Upper lobe of left lung (tissue), 6 donors: ENCODE results near the gene RUNX1. TPM values are rescaled to one million over a fixed set of nuclear protein-coding genes. Genes with fewer than 3 reads are reported as not detected.
A peak's percentile ranks its signal among the peaks of the same experiment; 100 is the strongest.

Source experiments
- ATAC-seq, 2 donors: fragments of 200-7000 bp; cut with Tn5 transposase; one replicate each; pipeline ENCODE4 v1.9.1; 2022; ENCODE audit warnings: mild to moderate bottlenecking in 2 of 2, moderate library complexity in 2 of 2; ENCODE audit not compliant: low FRiP score in 2 of 2
- DNase-seq, 2 donors: peaks; one replicate each; pipeline ENCODE4 v3.0.0-alpha.2; 2019 to 2020
- H3K27ac ChIP-seq, 4 donors: fragments of 200-600 bp; sonication (generic); one replicate each; pipeline ENCODE4 v1.5.1; 2016 to 2019
- H3K27me3 ChIP-seq, 4 donors: fragments of 200-600 bp; sonication (generic); one replicate each; pipeline ENCODE4 v1.5.1; 2017 to 2019
- H3K36me3 ChIP-seq, 4 donors: fragments of 200-600 bp; sonication (generic); one replicate each; pipeline ENCODE4 v1.5.1; 2016 to 2019
- H3K4me1 ChIP-seq, 4 donors: fragments of 200-600 bp; sonication (generic); one replicate each; pipeline ENCODE4 v1.5.1; 2018 to 2019
- H3K4me3 ChIP-seq, 4 donors: fragments of 200-600 bp; sonication (generic); one replicate each; pipeline ENCODE4 v1.5.1; 2017 to 2019; ENCODE audit warnings: mild to moderate bottlenecking in 2 of 4, moderate library complexity in 1 of 4
- H3K9me3 ChIP-seq, 4 donors: fragments of 200-600 bp; sonication (generic); one replicate each; pipeline ENCODE4 v1.5.1; 2018 to 2019
- EP300 ChIP-seq, 4 donors: sonication (generic); formaldehyde crosslinking; IDR thresholded peaks; one replicate each; pipeline ENCODE4 v1.5.1; 2017; ENCODE audit warnings: antibody characterized with exemption in 4 of 4, control low read depth in 2 of 4
- POLR2A ChIP-seq, 4 donors: fragments of 450-650 bp; IDR thresholded peaks; one replicate each; pipeline ENCODE4 v1.5.1; 2016 to 2017; ENCODE audit warnings: antibody characterized with exemption in 4 of 4, mild to moderate bottlenecking in 2 of 4
- POLR2AphosphoS5 ChIP-seq, 2 donors: sonication (generic); formaldehyde crosslinking; IDR thresholded peaks; one replicate each; pipeline ENCODE4 v1.5.1; 2017; ENCODE audit warnings: antibody characterized with exemption in 2 of 2
- WGBS, 2 donors: methylation state at CpG; one replicate each; pipeline ENCODE4 v1.1.5; 2017 to 2018; 5-methylcytosine and 5-hydroxymethylcytosine counted together
- total RNA-seq, 6 donors: library from RNA; depleted of rRNA in 4 of 6; stranded (reverse); fragments of >200 nt in 4 of 6; gene quantifications; one replicate each; pipeline versions ENCODE4 v1.1.0 to v1.2.1, GENCODE V29; 2016 to 2021
- TF ChIP-seq, protein P1 (sequence below), 6 experiments: fragments of 450-650 bp in 4 of 6; fragments of 200-600 bp in 2 of 6; sonication (generic) in 2 of 6; IDR thresholded peaks; one replicate each; pipeline ENCODE4 v1.5.1; 2016 to 2019; ENCODE audit warnings: antibody characterized with exemption in 6 of 6
- donor health status: DM: no; HTN: no; CAD: no; lungs with moderate emphysema.
- donor health status: DM: no; HTN: yes; CAD: no; lungs with severe emphysema.

The RUNX1 gene
- total RNA-seq, 6 donors from 2014 or later, result 62.2 to 252 (median 98.2) TPM

DNA sequence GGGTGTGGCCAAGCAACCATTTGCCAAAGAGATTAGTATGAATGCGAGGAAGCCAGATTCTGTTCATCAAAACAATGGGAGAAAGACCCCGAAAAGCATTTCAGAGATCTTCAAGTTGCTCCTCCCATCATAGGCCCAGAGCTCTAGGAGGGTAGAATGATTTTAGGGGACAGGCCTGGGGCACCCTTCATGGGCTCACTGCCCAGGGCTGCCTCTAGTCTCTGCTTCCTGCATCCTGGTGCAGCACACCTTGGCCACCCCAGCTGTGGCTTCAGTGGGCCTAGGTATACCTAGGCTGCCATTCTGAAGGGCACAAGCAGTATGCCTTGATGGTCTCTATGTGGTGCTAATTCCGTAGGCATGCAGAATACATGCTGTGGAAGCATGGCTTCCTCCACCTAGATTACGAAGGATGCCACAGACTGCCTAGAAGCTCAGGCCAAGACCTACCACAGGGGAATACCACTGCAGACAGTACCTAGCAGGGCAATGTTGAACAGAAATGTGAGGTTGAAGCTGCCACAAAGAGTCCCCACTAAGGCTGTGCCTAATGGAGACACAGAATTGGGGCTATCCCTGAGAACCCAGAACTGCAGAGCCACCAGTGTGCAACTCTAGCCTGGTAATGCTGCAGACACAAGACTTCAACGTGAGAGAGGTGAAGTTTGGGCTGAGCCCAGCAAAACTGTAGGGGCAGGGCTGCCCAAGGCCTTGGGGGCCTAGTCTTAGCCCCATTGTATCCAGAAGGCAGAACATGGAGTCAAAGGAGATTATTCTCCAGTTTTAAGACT lies 221.5 kb downstream of the RUNX1 start:
- Histone ChIP-seq H3K27ac (peak overlapping the region; percentile 28 to 76 (median 56)), H3K9me3 (no peaks in the 10 kb centered on the region), H3K4me3 (no peak overlapping the region), H3K4me1 (peaks cover 4 to 11% (median 6%) of the 10 kb centered on the region in 4 donors), H3K27me3 (no peaks in the 10 kb centered on the region), H3K36me3 (peaks cover 3 to 38% (median 14%) of the 10 kb centered on the region in 4 donors)
- 89 to 92% methylated on average over 5 of the region's 5 CpGs for WGBS, 2 donors
- ATAC-seq (peak in 1 of 2 donors; percentile 5), DNase-seq (peak in 1 of 2 donors; percentile 15)
- no peak for TF ChIP-seq POLR2AphosphoS5 (IDR thresholded peaks at IDR 0.05)
- TF ChIP-seq EP300 (IDR thresholded peaks at IDR 0.05), result no peak
- TF ChIP-seq, protein P1, sequence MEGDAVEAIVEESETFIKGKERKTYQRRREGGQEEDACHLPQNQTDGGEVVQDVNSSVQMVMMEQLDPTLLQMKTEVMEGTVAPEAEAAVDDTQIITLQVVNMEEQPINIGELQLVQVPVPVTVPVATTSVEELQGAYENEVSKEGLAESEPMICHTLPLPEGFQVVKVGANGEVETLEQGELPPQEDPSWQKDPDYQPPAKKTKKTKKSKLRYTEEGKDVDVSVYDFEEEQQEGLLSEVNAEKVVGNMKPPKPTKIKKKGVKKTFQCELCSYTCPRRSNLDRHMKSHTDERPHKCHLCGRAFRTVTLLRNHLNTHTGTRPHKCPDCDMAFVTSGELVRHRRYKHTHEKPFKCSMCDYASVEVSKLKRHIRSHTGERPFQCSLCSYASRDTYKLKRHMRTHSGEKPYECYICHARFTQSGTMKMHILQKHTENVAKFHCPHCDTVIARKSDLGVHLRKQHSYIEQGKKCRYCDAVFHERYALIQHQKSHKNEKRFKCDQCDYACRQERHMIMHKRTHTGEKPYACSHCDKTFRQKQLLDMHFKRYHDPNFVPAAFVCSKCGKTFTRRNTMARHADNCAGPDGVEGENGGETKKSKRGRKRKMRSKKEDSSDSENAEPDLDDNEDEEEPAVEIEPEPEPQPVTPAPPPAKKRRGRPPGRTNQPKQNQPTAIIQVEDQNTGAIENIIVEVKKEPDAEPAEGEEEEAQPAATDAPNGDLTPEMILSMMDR (IDR thresholded peaks at IDR 0.05), result no peak
- TF ChIP-seq POLR2A (IDR thresholded peaks at IDR 0.05), result no peak

DNA sequence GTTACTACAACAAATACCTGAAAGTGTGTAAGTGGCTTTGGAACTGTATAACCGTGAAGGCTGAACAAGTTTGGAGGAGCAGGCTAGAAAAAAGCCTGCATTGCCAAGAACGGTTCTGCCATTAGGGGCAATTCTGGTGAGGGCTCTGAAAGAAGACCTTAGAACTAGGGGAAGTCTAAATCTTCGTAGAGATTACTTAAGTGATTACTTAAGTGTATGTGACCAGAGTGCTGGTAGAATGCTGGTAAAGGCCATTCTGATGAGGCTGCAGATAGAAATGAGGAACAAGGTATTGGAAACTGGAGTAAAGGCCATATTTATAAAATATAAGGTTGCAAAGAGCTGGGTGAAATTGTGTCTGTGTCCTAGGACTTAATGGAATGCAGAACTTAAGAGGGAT lies 222.3 kb downstream of the RUNX1 start:
- Histone ChIP-seq H3K27ac (peak overlapping the region; percentile 39 to 76 (median 56)), H3K4me1 (peaks cover 4 to 11% (median 6%) of the 10 kb centered on the region in 4 donors), H3K27me3 (no peaks in the 10 kb centered on the region), H3K9me3 (no peaks in the 10 kb centered on the region), H3K4me3 (no peak overlapping the region), H3K36me3 (peaks cover 3 to 42% (median 14%) of the 10 kb centered on the region in 4 donors)
- ATAC-seq, result peak in 1 of 2 donors; percentile 59
- peak in 1 of 2 donors; percentile 14 for DNase-seq
- TF ChIP-seq EP300 (IDR thresholded peaks at IDR 0.05) (peak in 1 of 4 donors; percentile 31), POLR2AphosphoS5 (IDR thresholded peaks at IDR 0.05) (no peak), POLR2A (IDR thresholded peaks at IDR 0.05) (peak in 1 of 4 donors; percentile 27)
- TF ChIP-seq, protein P1 (IDR thresholded peaks at IDR 0.05), result peak in 1 of 6 experiments; percentile 6
- 75 to 77% methylated on average over 3 of the region's 3 CpGs for WGBS, 2 donors

DNA sequence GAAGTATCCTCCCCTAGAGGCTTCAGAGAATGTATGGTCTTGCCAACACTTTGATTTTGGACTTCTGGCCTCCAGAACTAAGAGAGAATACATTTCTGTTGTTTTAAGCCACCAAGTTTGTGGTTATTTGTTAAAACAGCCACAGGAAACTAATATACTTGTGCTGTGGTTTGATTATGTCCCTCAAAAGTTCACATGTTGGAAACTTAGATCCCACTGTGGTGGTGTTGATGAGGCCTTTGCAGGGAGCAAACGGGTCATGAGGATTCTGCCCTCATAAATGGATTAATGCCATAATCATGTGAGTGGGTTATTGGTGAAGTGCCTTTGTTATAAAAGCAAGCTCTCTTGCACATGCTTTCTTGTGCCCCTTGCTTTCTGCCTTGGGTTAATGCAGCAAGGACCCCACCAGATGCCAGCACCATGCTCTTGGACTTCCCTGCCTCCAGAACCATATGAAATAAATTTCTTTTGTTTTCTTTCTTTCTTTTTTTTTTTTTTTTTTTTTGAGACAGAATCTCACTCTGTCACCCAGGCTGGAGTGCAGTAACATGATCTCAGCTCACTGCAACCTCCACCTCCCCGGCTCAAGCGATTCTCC lies 223.1 kb downstream of the RUNX1 start:
- no peaks in the 10 kb centered on the region for H3K9me3 ChIP-seq
- WGBS, 2 donors, result 86 to 89% methylated on average over 3 of the region's 3 CpGs
- peak overlapping the region in 1 of 4 donors; percentile 9 for H3K27ac ChIP-seq
- H3K4me1 ChIP-seq, result peaks cover 1 to 11% (median 4%) of the 10 kb centered on the region in 4 donors
- TF ChIP-seq POLR2AphosphoS5 (IDR thresholded peaks at IDR 0.05), result no peak
- no peak for TF ChIP-seq POLR2A (IDR thresholded peaks at IDR 0.05)
- TF ChIP-seq, protein P1 (IDR thresholded peaks at IDR 0.05), result no peak
- no peak for TF ChIP-seq EP300 (IDR thresholded peaks at IDR 0.05)
- H3K27me3 ChIP-seq, result no peaks in the 10 kb centered on the region
- ATAC-seq (no peak), DNase-seq (no peak)
- H3K4me3 ChIP-seq, result no peak overlapping the region
- H3K36me3 ChIP-seq, result peaks cover 3 to 49% (median 17%) of the 10 kb centered on the region in 4 donors

DNA sequence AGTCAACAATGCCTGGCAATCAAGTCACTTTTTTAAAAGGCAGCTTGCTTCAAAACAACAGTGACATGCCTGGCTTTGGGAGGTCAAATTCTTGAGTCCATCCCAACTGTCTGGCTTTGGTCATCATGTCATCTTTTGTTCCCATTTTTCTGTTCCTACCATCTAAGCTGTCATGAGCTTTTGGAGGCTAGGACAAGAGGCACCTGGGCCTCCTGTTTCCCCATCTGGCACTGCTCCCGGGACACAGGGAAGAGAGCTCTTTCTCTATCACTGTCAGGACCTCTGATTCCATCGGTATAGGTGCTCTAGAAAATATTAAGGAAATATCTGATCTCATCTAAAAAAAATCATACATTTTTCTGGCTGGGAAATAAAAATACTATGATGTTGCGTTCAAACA lies 224.0 kb downstream of the RUNX1 start:
- TF ChIP-seq POLR2AphosphoS5 (IDR thresholded peaks at IDR 0.05) (no peak), POLR2A (IDR thresholded peaks at IDR 0.05) (no peak), EP300 (IDR thresholded peaks at IDR 0.05) (no peak)
- TF ChIP-seq, protein P1 (IDR thresholded peaks at IDR 0.05), result no peak
- H3K36me3 ChIP-seq, result peaks cover 3 to 50% (median 17%) of the 10 kb centered on the region in 4 donors
- WGBS, 2 donors, result 93 to 97% methylated on average over 3 of the region's 3 CpGs

More for the DNA sequence above, 224.0 kb downstream of the RUNX1 start:
- H3K27ac ChIP-seq, result peak overlapping the region in 1 of 4 donors; percentile 0
- H3K4me3 ChIP-seq, result no peak overlapping the region
- H3K4me1 ChIP-seq, result peaks cover 0 to 7% (median 4%) of the 10 kb centered on the region in 4 donors
- H3K27me3 ChIP-seq, result no peaks in the 10 kb centered on the region
- DNase-seq (no peak), ATAC-seq (no peak)
- H3K9me3 ChIP-seq, result no peaks in the 10 kb centered on the region
